ENCODE results near the gene ZFYVE16.

DNA sequence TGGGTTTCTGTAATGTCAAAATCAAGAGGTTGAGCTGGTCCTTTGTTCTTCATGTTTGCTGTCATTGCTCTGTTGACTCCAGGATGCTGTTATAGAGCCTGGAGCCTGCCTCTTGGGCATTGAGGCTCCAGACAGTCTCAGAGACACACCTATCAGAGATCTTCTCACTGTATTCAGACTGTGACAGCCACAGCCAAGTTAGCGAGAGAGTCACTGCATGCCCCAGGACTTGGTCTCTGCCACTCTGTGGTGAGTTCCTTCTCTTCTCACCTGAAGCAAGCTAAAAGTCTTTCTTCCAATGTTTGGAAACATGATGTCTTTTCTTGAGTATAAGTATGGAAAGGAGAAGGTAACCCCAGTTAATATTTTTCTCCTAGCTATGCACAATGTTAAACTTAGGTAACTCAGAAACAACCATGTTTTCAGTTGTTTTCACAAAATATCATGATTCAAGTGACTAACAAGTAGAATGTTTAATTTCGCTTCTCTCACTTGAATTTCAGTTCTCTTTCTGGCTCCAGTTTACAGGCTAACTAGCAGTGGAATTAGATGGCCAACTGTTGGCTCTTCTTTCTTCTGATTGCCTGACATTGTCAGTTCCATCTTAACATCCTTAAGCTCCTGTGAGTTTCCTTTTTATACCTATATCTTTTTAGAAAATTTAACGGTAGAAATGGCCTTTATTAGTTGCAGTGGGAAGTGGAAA, 20.6 kb upstream of the ZFYVE16 start:
- TF ChIP-seq, protein P1, sequence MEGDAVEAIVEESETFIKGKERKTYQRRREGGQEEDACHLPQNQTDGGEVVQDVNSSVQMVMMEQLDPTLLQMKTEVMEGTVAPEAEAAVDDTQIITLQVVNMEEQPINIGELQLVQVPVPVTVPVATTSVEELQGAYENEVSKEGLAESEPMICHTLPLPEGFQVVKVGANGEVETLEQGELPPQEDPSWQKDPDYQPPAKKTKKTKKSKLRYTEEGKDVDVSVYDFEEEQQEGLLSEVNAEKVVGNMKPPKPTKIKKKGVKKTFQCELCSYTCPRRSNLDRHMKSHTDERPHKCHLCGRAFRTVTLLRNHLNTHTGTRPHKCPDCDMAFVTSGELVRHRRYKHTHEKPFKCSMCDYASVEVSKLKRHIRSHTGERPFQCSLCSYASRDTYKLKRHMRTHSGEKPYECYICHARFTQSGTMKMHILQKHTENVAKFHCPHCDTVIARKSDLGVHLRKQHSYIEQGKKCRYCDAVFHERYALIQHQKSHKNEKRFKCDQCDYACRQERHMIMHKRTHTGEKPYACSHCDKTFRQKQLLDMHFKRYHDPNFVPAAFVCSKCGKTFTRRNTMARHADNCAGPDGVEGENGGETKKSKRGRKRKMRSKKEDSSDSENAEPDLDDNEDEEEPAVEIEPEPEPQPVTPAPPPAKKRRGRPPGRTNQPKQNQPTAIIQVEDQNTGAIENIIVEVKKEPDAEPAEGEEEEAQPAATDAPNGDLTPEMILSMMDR (IDR thresholded peaks at IDR 0.05; ENCODE audit: low read depth, low read length): no peak
- no peak for TF ChIP-seq EZH2phosphoT487 (IDR thresholded peaks at IDR 0.05; ENCODE audit: low read depth)

Data from OCI-LY3 (cell line).